AML-193 (cell line): ENCODE results near the gene TIAM1.

Source experiments
- DNase-seq, 2 experiments: peaks; one replicate each; lab custom pipeline; 2025; lab: John Stamatoyannopoulos, UW

The TIAM1 gene

DNA sequence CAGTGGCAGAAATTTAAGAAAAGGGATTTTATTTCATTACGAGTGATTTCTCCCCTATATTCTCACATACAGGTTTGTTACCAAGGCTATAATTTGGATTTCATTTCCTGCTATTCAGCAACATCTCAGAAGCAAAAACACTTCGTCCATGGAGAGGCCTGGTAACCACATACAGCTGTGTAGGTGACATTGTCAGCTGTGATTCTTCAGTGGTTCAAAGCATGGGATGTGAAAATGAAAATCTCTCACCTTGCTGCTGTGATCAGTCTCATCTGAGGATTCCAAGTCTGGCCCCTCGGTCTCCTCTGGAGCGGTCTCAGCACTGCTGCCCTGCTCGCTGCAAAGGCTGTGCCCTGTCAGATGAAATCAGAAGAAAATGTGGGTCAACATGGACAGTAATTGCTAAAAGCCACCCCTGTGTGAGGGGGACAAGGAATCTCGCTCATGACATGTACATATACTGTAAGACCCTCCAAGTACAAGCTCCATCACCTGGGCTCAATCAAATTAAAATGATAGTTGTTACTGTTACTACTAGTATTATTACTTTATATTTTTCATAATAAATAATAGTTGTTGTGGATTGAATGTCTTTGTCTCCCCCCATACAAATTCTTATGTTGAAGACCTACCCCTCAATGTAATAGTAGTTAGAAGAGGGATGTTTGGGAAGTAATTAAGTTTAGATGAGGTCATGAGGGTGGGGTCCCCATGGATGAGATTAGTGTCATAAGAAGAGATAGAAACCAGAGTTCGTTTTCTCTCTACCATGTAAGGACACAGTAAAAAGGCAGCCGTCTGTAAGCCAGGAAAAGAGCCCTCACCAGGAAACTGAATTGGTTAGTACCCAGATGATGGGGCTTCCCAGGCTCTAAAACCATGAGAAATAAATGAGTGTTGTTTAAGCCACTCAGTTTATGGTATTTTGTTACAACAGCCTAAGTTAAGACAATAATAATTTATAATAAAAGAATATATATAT lies 179.1 kb downstream of the TIAM1 start:
- DNase-seq, result no peak

- DNase-seq, result no peak
Measured at GRCh38 chr21:31162827-31163226, 181.2 kb downstream of the TIAM1 start.

DNA sequence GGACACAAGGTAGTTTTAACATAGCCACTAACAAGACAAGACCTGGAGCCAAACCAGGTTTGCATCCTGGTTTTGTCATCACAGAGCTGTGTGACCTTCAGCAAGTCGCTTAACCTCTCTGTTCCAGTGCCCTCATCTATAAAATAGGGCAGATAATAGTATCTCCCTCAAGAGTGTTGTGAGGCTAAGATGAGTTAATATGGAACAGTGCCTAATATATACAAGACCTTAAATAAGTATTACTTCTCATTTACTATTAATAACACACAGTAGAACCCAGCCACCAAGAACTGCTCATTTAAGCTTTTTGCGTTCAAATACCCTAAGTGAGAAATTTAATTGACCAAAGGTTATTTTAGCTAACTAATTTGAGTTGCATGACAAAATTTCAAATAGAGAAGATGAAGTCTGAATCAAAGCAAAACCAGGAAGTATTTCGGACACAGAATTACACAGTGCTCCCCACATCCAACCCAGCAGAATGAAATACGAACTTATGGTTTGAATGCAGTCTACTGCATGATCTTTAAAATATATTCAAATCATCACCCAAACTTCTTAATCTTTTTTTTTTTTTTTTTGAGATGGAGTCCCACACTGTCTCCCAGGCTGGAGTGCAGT lies 181.9 kb downstream of the TIAM1 start:
- DNase-seq, result no peak

DNA sequence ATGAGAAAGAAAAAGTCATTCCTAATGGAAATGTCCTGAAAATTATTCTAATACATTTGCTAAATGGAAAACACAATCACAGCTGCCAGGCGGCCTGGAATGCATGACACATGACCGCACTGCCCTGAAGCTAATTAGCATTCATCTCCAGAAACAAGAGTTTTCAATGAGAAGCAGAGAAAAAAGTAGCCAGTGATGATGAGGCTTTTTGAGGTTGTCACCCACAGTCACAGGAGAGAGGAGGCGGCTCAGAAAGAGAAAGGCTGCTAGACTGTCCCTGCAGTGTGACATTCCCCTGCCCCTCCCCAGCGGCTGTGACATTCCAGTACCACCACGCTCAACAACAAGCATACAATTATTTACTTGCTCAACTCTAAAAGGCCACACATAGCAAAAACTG lies 182.9 kb downstream of the TIAM1 start:
- no peak for DNase-seq

DNA sequence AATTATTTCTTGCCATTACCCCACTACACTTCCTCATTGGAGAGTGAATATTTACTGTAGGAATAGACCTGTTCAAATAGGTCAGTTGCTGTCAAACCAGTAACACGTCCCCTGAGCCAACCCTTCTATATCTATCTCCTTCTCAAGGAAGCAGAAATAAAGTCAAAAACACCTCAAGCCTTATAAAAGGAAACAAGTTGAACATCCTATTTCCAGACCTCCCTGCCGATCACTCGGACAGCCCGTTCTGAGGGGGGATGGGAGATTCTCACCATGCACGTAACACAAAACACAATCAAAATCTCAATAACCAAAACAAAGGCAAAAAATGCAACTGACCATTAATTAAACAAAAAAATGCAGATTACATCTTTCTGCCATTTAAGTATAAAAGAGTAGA lies 184.3 kb downstream of the TIAM1 start:
- DNase-seq, result no peak

DNA sequence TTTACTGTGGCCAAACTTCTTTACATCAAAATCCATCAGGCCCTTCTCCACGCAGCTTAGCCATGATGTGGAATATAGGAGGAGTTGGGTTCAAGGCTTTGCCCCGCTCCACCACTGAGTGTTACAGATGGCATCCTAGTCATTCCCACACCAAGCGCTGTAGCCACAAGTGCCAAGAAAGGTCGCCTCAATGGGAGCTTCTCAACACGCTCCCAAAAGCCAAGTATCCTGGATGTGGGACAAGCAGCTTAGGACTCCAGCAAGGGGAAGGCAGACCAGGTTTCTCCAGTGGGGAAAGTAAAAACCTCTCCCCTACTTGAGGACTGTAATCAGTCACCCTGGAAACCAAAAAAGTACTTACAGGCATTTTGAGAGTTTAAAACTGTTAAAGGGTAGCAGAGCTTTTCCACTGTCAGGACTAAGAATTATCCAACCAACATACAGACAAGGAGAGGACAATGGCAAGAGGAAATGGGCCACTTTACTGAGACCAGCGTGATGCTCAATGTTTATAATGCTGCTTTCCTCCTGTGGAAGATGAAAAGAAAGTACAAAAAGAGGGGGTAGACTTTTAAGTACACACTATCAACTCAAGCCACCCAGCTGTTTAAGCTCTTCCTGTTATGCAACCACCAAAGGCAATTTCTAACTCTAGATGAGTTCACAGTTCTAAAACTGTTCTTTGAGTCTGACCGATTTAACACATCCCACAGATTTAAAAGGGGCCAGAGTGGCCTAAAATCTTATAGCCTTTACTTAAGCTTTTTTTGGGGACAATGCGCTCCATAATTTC lies 185.1 kb downstream of the TIAM1 start:
- DNase-seq, result peak; percentile 30 to 31

- no peak for DNase-seq
Measured at GRCh38 chr21:31157756-31158155, 186.3 kb downstream of the TIAM1 start.

DNA sequence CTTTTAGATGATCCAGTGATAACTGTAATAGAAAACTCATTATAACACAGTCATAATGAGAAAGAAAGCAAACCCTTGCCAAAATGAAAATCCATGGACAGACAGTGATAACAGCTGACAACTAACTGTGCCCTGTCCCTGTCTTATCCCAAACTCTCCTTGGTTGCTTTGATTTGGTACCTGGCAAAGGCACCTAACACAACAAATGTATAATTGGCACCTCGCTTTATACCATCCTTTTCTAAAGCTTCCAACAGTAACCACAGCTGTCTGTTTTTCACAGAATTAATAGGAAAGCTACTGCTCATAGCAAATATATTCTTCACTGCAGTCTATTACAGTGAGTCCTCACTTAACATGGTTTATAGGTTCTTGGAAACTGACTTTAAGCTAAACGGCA lies 187.4 kb downstream of the TIAM1 start:
- no peak for DNase-seq

- DNase-seq, result no peak
Measured at GRCh38 chr21:31156169-31156568, 187.9 kb downstream of the TIAM1 start.

- no peak for DNase-seq
Measured at GRCh38 chr21:31151156-31152045, 192.7 kb downstream of the TIAM1 start.

GRCh38 chr21:31145274-31145673 lies 198.8 kb downstream of the TIAM1 start:
- no peak for DNase-seq

GRCh38 chr21:31143036-31143435 lies 201.0 kb downstream of the TIAM1 start:
- DNase-seq, result no peak

- no peak for DNase-seq
Measured at GRCh38 chr21:31142600-31142999, 201.5 kb downstream of the TIAM1 start.

- DNase-seq, result no peak
Measured at GRCh38 chr21:31141389-31142000, 202.6 kb downstream of the TIAM1 start.

DNA sequence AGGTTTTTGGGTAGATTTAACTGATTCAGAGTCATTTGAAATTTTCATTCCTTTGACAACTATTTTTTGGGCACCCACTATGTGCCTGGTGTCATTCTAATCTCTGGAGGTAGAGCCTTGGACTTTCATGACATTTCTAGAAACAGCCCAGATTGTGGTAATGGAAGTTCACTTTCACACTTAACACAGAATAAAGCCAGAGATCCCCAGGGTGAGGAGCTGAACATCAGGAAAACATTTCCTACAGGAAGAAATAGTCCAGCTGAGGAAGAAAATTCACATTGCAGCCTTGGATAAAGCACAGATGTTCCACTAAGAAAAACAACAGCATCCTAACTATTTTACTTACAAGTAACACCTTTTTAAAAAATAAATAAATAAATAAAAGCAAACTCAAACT lies 203.4 kb downstream of the TIAM1 start:
- DNase-seq, result no peak

- no peak for DNase-seq
Measured at GRCh38 chr21:31140025-31140424, 204.0 kb downstream of the TIAM1 start.

DNA sequence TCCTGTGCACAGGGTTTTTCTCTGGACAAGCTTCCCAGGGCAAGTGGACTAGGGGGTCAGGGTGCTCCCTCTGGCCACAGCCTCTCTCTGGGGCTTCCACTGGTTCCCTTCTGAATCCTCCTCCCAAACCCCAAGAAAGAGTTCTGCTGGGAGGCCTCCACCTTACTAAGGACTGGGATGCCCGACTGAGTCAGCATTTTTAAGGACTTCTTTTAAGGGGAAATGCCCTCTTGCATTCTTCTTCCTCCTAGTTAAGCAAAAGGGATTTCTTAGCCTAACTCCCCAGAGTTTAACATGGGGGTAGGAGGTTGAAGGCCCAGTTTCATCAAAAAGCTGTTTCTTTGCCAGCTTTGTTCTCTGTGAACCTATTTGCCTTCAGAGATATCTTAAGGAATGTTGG lies 206.1 kb downstream of the TIAM1 start:
- no peak for DNase-seq

GRCh38 chr21:31136891-31137290 lies 207.2 kb downstream of the TIAM1 start:
- no peak for DNase-seq

DNA sequence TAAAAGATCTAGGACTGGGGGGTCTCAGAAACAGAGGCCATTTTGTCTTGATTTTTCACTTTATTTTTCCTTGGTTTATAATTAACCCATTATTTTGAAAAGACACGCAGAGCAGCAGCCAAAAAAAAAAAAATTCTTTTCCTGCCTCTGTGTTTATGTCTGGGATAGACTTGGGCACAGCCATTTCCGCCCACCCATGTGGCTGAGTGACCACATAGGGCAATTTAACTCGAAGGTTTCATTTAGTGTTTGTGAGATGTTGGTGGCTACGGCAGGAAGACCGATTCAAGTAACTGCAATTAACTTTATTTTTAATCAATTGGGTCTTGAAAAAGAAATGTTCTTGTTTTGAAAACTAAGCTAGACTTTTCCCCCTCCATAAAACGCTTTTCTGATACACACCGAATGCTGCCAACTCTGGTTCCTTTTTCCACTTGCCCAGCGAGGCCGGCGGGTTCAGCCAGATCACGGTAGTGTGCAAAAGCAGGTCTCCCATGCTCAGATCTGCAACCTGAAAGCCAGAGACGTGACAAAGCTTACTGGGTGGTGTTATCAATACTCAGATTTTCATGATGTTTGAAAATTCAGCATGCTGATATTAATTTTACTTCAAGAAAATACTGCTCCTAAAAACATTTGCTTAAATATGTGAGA lies 208.4 kb downstream of the TIAM1 start:
- DNase-seq, result no peak

GRCh38 chr21:31133243-31133830 lies 210.7 kb downstream of the TIAM1 start:
- DNase-seq, result no peak
